Bronchial epithelial cell (primary cell): ENCODE data around the gene MINPP1. TPM values are rescaled to one million over a fixed set of nuclear protein-coding genes. Genes with fewer than 3 reads are reported as not detected.

Experiments
- DNase-seq: peaks from one replicate; pipeline ENCODE4 v3.0.0-alpha.2; 2010; ENCODE audit warnings: low read depth
- FAIRE-seq: peaks from 2 replicates; lab custom pipeline; 2011; peaks lifted over from hg19 to GRCh38; lab: Jason Lieb, UNC
- H3K27me3 ChIP-seq: 2 replicates; pipeline ENCODE4 v1.5.1; 2011; ENCODE audit warnings: low read length; ENCODE audit not compliant: control insufficient read depth, insufficient read depth
- H3K36me3 ChIP-seq: 2 replicates; pipeline ENCODE4 v1.5.1; 2011; ENCODE audit warnings: low read length; ENCODE audit not compliant: control insufficient read depth, insufficient read depth
- H3K4me3 ChIP-seq: 2 replicates; pipeline ENCODE4 v1.5.1; 2011; ENCODE audit warnings: mild to moderate bottlenecking, low read depth, low read length, control low read depth
- total RNA-seq: library from RNA; depleted of rRNA; stranded (reverse); fragments of >200 nt; gene quantifications from 2 replicates; pipeline ENCODE4 v1.2.1, GENCODE V29; 2014
- TF ChIP-seq, protein P1 (sequence below): IDR thresholded peaks from 2 replicates; pipeline ENCODE4 v1.5.1; 2011; ENCODE audit warnings: mild to moderate bottlenecking, moderate library complexity, low read length, control low read depth, inconsistent platforms; ENCODE audit not compliant: insufficient read depth, severe bottlenecking

Gene MINPP1
- total RNA-seq, 1 donor from 2014 or later: 12.1 TPM

DNA sequence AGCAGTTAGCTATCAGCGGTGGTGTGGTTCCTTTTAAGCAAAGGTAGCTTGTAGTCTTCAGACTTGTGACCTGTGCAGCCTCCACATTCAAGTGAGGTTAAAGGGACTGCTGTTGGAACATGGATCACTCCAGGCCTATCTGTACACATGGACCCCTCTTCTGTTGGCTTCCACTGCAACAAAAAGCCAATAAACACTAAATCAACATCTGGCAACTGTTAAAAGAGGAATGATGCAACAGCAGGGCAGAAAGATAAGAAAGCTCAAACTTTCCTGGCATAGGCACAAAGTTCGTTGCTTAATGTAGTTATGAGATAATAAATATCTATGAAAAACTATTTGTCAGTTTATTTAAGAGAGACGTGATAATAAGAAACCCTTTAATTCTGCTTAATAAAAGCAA is 4.0 kb upstream of the MINPP1 start:
- Histone ChIP-seq H3K36me3 (no peaks in the 10 kb centered on the region), H3K27me3 (no peaks in the 10 kb centered on the region), H3K4me3 (no peak overlapping the region)
- TF ChIP-seq, protein P1, sequence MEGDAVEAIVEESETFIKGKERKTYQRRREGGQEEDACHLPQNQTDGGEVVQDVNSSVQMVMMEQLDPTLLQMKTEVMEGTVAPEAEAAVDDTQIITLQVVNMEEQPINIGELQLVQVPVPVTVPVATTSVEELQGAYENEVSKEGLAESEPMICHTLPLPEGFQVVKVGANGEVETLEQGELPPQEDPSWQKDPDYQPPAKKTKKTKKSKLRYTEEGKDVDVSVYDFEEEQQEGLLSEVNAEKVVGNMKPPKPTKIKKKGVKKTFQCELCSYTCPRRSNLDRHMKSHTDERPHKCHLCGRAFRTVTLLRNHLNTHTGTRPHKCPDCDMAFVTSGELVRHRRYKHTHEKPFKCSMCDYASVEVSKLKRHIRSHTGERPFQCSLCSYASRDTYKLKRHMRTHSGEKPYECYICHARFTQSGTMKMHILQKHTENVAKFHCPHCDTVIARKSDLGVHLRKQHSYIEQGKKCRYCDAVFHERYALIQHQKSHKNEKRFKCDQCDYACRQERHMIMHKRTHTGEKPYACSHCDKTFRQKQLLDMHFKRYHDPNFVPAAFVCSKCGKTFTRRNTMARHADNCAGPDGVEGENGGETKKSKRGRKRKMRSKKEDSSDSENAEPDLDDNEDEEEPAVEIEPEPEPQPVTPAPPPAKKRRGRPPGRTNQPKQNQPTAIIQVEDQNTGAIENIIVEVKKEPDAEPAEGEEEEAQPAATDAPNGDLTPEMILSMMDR: no peak
- DNase-seq (no peak), FAIRE-seq (no peak)

DNA sequence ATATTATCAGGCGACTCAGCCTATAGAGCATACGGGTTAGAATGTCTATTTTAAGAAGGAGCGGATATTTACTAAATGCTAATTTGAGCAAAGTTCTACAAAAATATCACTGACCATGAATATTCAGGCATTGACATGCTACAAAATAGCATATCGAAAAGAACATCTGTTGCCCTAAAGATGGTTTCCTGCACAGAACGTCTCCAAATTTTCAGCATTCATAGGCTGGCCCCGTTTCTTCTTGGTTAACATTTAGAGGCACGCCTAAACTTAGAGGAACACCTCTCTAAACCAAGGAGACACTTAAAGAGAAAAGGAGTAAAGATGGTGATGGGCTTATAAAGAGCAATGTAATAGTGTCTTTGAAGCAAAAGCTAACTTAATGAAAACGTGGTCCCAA is 1.3 kb upstream of the MINPP1 start:
- no peaks in the 10 kb centered on the region for H3K27me3 ChIP-seq
- no peak for DNase-seq
- TF ChIP-seq, protein P1: no peak
- no peaks in the 10 kb centered on the region for H3K36me3 ChIP-seq
- FAIRE-seq: no peak
- no peak overlapping the region for H3K4me3 ChIP-seq

DNA sequence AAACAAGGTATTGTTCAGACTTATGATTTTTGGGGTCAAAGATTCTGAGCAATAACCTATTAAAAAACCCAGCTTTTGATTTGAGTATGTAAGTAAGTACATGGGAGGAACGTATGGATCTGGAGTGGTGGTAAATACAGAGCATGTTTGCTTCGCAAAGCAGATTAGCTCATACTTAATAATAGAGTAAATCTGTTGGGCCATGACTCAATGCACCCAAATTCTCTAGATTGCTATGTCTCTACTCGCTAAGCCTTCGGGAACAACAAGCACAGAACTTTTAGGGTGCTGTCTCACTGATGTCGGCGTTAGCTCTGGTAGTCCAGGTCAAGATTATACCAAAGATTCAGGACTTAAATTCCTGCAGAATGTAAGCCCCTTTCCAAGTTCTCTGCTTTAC is 807 bp upstream of the MINPP1 start:
- TF ChIP-seq, protein P1: no peak
- H3K27me3 ChIP-seq: no peaks in the 10 kb centered on the region
- peak overlapping the region; percentile 79 for H3K4me3 ChIP-seq
- no peak for FAIRE-seq
- DNase-seq: peak; percentile 45
- H3K36me3 ChIP-seq: no peaks in the 10 kb centered on the region

DNA sequence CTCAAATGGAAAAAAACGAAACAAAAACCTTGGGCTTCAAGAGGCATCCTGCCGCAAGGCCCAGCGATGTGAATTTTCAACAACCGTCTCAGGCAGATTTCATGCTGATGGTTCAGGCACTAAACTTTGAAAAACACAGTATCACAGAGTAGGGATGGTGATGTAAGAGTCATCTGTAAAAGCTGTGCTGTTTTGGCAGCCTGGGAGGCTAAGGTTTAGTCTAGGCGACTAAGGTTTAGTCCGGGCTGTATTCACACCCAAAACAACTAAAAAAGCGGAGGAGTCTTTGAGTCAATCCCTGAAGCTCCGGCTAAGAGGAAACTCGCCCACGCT is 420 bp upstream of the MINPP1 start:
- H3K4me3 ChIP-seq: peak overlapping the region; percentile 79
- FAIRE-seq (no peak), DNase-seq (no peak)
- H3K27me3 ChIP-seq: no peaks in the 10 kb centered on the region
- H3K36me3 ChIP-seq: no peaks in the 10 kb centered on the region
- TF ChIP-seq, protein P1: no peak

DNA sequence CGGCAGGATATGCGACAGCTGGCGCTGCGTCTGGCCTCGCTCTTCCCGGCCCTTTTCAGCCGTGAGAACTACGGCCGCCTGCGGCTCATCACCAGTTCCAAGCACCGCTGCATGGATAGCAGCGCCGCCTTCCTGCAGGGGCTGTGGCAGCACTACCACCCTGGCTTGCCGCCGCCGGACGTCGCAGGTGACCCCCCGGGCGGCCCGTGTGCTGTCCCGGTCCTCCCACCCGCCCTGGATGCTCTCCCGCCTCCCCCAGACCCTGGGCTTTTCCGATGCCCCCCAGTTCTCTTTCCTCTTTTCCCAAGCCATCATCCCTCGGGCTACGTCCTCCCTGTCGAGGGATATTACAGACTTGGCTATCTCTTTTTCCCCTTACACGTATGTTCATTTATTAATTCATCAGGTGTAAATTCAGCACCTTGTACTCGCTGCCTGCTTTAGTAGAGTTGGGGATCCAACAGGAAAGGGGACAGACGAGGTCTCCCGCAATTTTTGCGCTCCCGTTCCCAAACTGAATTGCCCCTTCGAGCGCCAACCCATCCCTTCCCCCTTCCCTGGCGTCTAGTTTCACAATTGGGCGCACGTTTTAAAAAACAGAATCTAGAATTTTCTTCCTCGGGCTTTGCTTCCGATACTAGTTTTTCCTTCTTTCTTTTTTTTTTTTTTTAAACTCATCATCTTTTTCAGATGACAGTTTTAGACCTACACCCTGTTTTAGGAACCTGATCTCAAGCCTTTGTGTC is 846 bp downstream of the MINPP1 start:
- FAIRE-seq (no peak), DNase-seq (peak; percentile 44)
- Histone ChIP-seq H3K4me3 (peak overlapping the region; percentile 79), H3K36me3 (no peaks in the 10 kb centered on the region), H3K27me3 (no peaks in the 10 kb centered on the region)
- TF ChIP-seq, protein P1: peak; percentile 94

DNA sequence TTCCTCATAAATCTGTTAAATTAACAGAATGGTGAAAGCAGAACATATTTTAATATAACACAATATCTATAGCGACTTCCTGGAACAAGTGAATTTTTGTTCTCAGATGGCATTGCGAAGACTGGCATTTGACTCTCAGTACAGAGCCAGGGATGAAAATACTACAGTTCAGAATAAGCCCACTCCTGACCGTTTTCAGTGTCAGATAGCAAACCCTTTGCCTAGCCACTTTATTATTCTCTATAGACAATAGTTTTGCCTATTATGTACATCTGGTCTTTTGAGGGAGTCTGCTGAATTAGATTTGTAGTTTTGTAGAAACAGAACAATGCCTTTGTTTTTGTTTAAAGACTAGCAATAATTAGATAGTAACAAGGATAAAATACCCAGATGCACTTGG is 2.3 kb downstream of the MINPP1 start:
- Histone ChIP-seq H3K4me3 (no peak overlapping the region), H3K36me3 (no peaks in the 10 kb centered on the region), H3K27me3 (no peaks in the 10 kb centered on the region)
- no peak for DNase-seq
- no peak for FAIRE-seq
- TF ChIP-seq, protein P1: no peak
